HepG2 (cell line): ENCODE results near the gene UBTD2. TPM values are rescaled to one million over a fixed set of nuclear protein-coding genes. Genes with fewer than 3 reads are reported as not detected.

Experiments
- RFXAP ChIP-seq: sonication (generic); formaldehyde crosslinking; IDR thresholded peaks from 2 replicates; pipeline ENCODE4 v1.4.0; 2020; ENCODE audit warnings: missing genetic modification reagents, borderline replicate concordance
- TP53 ChIP-seq: sonication (generic); formaldehyde crosslinking; conservative IDR thresholded peaks from 2 replicates; pipeline ENCODE4 v1.4.0; 2020; ENCODE audit warnings: missing genetic modification reagents
- ZFP36L1 ChIP-seq: sonication (generic); formaldehyde crosslinking; IDR thresholded peaks from 2 replicates; pipeline ENCODE4 v1.8.0; 2022; ENCODE audit warnings: mild to moderate bottlenecking, missing genetic modification reagents, moderate library complexity
- ZNF124 ChIP-seq: sonication (generic); formaldehyde crosslinking; IDR thresholded peaks from 2 replicates; pipeline ENCODE4 v1.4.0; 2020; ENCODE audit warnings: missing genetic modification reagents
- ZNF205 ChIP-seq: IDR thresholded peaks from 2 replicates; pipeline ENCODE4 v1.6.1; 2018; ENCODE audit warnings: missing biosample characterization, missing genetic modification reagents
- ZNF329 ChIP-seq: sonication (generic); formaldehyde crosslinking; IDR thresholded peaks from 2 replicates; pipeline ENCODE4 v1.9.0; 2021; ENCODE audit warnings: low read depth, mild to moderate bottlenecking, missing genetic modification reagents
- ZNF678 ChIP-seq: sonication (generic); formaldehyde crosslinking; IDR thresholded peaks from 2 replicates; pipeline ENCODE4 v1.4.0; 2020; ENCODE audit warnings: mild to moderate bottlenecking, missing genetic modification reagents
- ZNF782 ChIP-seq: sonication (generic); formaldehyde crosslinking; IDR thresholded peaks from 2 replicates; pipeline ENCODE4 v1.4.0; 2020; ENCODE audit warnings: missing genetic modification reagents, mild to moderate bottlenecking, borderline replicate concordance
- ZSCAN20 ChIP-seq: sonication (generic); formaldehyde crosslinking; IDR thresholded peaks from 2 replicates; pipeline ENCODE4 v1.4.0; 2020; ENCODE audit warnings: missing genetic modification reagents, mild to moderate bottlenecking, borderline replicate concordance
- polyA plus RNA-seq, 8 experiments: library from polyadenylated mRNA; depleted of rRNA in 3 of 8; stranded (reverse) in 7 of 8; unstranded in 1 of 8; fragments of >200 nt; fragmentation: Illumina TruSeq in 4 of 8; extraction: Trizol in 4 of 8; gene quantifications; 2 replicates each; pipeline versions ENCODE4 v1.2.1 to v1.2.3, GENCODE V29; 2011 to 2016; ENCODE audit warnings: low read depth in 4 of 8, missing spikeins in 1 of 8, mixed read lengths in 1 of 8; ENCODE audit not compliant: insufficient read depth in 1 of 8
- total RNA-seq, 5 experiments: library from RNA; depleted of rRNA; stranded (reverse); fragments of >200 nt; fragmentation: Illumina TruSeq; extraction: Trizol; gene quantifications; 2 replicates each; pipeline ENCODE4 v1.2.3, GENCODE V29; 2016; ENCODE audit warnings: low read depth in 1 of 5
- TF ChIP-seq, protein P1 (sequence below), 2 experiments: fragments of 450-650 bp in 1 of 2; sonication (generic) in 1 of 2; formaldehyde crosslinking in 1 of 2; IDR thresholded peaks; 2 replicates each; pipeline versions ENCODE4 v1.6.1 to v1.8.0; 2016 to 2022; ENCODE audit warnings: antibody characterized with exemption in 1 of 2, mild to moderate bottlenecking in 1 of 2, missing genetic modification reagents in 1 of 2
- TF ChIP-seq, protein P2 (sequence below): sonication (generic); formaldehyde crosslinking; IDR thresholded peaks from 2 replicates; pipeline ENCODE4 v1.4.0; 2020; ENCODE audit warnings: missing genetic modification reagents

UBTD2 gene
- total and polyA plus RNA-seq, 2 of the 13 experiments (the other 11 are each of a cell fraction or from before 2014, with no cell fraction given): 15.2 to 24.1 TPM

GRCh38 chr5:172288465-172288864 is 4.9 kb upstream of the UBTD2 start (continued):
- TF ChIP-seq, protein P1, sequence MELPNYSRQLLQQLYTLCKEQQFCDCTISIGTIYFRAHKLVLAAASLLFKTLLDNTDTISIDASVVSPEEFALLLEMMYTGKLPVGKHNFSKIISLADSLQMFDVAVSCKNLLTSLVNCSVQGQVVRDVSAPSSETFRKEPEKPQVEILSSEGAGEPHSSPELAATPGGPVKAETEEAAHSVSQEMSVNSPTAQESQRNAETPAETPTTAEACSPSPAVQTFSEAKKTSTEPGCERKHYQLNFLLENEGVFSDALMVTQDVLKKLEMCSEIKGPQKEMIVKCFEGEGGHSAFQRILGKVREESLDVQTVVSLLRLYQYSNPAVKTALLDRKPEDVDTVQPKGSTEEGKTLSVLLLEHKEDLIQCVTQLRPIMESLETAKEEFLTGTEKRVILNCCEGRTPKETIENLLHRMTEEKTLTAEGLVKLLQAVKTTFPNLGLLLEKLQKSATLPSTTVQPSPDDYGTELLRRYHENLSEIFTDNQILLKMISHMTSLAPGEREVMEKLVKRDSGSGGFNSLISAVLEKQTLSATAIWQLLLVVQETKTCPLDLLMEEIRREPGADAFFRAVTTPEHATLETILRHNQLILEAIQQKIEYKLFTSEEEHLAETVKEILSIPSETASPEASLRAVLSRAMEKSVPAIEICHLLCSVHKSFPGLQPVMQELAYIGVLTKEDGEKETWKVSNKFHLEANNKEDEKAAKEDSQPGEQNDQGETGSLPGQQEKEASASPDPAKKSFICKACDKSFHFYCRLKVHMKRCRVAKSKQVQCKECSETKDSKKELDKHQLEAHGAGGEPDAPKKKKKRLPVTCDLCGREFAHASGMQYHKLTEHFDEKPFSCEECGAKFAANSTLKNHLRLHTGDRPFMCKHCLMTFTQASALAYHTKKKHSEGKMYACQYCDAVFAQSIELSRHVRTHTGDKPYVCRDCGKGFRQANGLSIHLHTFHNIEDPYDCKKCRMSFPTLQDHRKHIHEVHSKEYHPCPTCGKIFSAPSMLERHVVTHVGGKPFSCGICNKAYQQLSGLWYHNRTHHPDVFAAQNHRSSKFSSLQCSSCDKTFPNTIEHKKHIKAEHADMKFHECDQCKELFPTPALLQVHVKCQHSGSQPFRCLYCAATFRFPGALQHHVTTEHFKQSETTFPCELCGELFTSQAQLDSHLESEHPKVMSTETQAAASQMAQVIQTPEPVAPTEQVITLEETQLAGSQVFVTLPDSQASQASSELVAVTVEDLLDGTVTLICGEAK (IDR thresholded peaks at IDR 0.05): no peak
- TF ChIP-seq, protein P1 (CRISPR knock-in tag; IDR thresholded peaks at IDR 0.05): no peak
- no peak for TF ChIP-seq ZNF782 (CRISPR knock-in tag)
- TF ChIP-seq, protein P2, sequence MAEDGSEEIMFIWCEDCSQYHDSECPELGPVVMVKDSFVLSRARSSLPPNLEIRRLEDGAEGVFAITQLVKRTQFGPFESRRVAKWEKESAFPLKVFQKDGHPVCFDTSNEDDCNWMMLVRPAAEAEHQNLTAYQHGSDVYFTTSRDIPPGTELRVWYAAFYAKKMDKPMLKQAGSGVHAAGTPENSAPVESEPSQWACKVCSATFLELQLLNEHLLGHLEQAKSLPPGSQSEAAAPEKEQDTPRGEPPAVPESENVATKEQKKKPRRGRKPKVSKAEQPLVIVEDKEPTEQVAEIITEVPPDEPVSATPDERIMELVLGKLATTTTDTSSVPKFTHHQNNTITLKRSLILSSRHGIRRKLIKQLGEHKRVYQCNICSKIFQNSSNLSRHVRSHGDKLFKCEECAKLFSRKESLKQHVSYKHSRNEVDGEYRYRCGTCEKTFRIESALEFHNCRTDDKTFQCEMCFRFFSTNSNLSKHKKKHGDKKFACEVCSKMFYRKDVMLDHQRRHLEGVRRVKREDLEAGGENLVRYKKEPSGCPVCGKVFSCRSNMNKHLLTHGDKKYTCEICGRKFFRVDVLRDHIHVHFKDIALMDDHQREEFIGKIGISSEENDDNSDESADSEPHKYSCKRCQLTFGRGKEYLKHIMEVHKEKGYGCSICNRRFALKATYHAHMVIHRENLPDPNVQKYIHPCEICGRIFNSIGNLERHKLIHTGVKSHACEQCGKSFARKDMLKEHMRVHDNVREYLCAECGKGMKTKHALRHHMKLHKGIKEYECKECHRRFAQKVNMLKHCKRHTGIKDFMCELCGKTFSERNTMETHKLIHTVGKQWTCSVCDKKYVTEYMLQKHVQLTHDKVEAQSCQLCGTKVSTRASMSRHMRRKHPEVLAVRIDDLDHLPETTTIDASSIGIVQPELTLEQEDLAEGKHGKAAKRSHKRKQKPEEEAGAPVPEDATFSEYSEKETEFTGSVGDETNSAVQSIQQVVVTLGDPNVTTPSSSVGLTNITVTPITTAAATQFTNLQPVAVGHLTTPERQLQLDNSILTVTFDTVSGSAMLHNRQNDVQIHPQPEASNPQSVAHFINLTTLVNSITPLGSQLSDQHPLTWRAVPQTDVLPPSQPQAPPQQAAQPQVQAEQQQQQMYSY: no peak
- TF ChIP-seq ZNF124 (CRISPR knock-in tag): no peak
- TF ChIP-seq ZFP36L1 (CRISPR knock-in tag): no peak
- TF ChIP-seq ZNF329 (CRISPR knock-in tag): no peak
- no peak for TF ChIP-seq TP53 (CRISPR knock-in tag)
- no peak for TF ChIP-seq ZSCAN20 (CRISPR knock-in tag)
- TF ChIP-seq ZNF205: no peak
- no peak for TF ChIP-seq ZNF678
- no peak for TF ChIP-seq RFXAP (CRISPR knock-in tag)
